T-helper 1 cell (primary cell): ENCODE data around the gene FLACC1.
"Not testable (repeated sequence)": the region's sequence is repeated elsewhere in the genome, so short reads cannot be mapped to it uniquely, and the experiment has no call there.

Experiments used
- DNase-seq, 5 donors: peaks; one replicate each; pipeline ENCODE4 v3.0.0-alpha.2; 2012 to 2020
- total RNA-seq, 4 donors: gene quantifications; one replicate each; lab custom pipeline; 2026; lab: John Stamatoyannopoulos, UW

FLACC1 gene
- 5.0 to 6.8 (median 6.1) reads per million in 4 donors for total RNA-seq

DNA sequence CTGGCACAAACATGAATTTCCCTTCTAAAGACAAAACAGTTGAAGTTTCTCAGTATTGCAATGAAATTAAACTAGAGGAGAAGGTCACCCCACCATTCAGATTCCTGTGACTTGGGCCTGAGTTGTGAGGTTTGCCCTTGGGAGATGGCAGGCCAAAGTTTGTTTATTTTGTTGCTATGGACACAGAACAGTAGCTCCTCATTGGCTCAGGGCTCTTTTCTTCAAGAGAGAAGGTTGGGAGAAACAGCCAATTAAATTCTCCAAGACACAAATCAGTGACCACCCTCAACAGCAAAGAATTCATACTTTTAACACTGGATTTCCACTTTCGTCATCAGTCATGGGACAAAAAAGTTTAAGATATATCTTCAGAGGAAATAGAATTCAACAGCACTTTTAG lies at the start of gene FLACC1:
TSS of gene FLACC1 (minus strand) at position 125 of the 400 bp plus-strand sequence. CDS start 5,941 bp downstream, outside the sequence.
- no peak for DNase-seq

GRCh38 chr2:201406077-201406662 lies 49.0 kb upstream of the FLACC1 start:
- DNase-seq, result peak in 1 of 5 donors; percentile 81

DNA sequence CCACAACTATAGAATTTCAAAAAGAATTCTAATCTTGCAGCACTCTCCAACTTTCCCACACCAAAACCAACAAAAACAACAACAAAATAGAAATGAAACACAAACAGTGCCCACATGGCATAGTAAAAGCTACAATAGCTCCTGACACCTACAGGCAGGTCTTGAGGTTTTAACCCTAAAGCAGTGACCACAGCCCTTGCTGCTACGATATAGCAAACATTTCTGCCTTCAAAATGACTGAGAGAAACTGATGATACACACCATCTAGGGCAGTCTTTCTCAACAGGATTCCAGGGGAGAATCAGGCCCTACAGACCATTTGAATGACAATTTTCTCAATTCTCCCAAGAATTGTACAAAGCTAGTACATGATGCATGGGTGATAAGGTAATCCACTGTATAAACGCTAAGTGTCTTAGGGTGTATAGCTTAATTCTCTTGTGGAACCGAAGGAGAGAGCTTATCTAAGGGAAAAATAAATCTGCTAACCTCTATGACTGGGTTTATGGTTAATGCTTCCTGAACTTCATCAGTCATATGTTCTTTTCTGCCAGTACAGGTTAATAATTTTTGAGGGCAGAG lies 47.6 kb upstream of the FLACC1 start:
- DNase-seq, result peak in 1 of 5 donors; percentile 48

DNA sequence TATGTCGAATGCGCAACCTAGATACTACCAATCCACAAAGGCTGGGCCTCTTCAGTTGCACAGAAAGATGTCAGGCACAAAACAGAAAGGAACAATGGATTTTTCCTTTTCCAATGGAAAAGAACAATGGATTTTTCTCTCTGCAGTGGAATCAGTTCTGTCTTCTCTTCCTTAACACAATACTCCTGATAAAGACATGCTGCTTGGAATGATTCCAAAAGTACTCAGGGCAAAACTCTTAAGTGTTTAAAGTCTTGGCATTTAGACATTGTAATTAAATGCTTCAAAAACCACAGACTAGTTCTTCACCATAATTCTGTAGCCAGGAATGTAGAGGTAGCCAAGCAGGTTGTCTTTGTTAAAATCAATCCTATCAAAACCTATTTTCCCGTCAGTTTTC lies 46.7 kb upstream of the FLACC1 start:
- no peak for DNase-seq

GRCh38 chr2:201402651-201403562 lies 45.8 kb upstream of the FLACC1 start:
- no peak for DNase-seq

DNA sequence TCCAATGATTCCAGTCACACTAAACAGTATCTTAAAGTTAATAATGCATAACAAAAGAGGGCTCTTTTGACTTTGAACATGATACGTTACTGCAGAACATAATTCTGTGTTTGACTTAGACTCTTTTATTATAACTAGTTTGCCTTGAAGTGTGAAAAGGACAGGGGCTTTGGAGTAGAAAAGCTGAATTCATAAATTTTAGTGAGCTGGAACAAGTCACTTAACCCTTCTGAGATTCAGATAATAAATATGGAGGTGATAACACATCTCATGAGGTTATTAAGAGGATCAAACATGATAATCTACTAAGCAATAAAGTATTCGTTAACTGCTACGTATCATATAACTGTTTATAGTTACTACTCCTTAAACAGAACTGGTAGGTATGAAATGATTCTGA lies 44.7 kb upstream of the FLACC1 start:
- DNase-seq, result no peak

GRCh38 chr2:201396595-201396994 lies 39.5 kb upstream of the FLACC1 start:
- no peak for DNase-seq

DNA sequence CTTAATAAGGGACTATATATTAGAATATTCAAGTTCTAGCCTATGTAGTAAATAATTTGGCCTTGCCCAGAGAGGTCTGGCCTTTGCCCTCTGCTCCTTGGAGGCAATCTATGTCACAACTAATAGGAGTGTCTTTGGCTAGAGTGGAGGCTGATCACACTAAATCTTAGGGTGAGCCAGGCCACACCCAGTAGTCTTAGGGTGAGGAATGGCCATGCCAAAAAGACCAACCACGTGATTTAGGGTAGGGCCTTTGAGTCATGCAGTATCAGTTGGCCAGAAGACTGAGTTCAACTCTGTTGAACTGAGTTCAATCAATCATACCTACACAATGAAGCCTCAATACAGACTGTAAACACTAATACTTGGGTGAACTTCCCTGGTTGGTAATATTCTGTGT lies 26.0 kb upstream of the FLACC1 start:
- no peak for DNase-seq

- DNase-seq, result no peak
These were observed 21.6 kb upstream of the FLACC1 start for GRCh38 chr2:201378496-201379397.

DNA sequence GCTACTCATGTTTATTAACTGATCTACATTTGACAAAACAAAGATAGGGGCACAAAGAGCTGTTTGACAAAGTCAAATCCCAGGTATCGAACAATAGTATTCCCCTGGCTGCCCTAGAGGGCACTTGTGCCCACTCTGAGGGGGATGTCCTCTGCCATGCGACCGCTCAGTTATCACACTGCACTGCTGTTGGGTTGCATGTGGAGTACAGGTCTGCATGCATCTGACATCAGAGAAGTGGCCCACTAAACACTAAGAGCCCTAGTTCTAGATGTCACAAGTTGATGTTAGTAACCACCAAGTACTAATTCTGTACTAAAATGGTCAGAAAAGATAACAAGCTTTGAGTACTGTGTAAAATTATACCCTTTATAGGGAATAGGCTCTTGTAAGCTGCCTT lies 20.1 kb upstream of the FLACC1 start:
- DNase-seq, result no peak

GRCh38 chr2:201369775-201370174 lies 12.6 kb upstream of the FLACC1 start:
- no peak for DNase-seq

GRCh38 chr2:201369318-201369717 lies 12.2 kb upstream of the FLACC1 start:
- DNase-seq, result not testable (repeated sequence)

- no peak for DNase-seq
These were observed 9.0 kb upstream of the FLACC1 start for GRCh38 chr2:201366146-201366545.

DNA sequence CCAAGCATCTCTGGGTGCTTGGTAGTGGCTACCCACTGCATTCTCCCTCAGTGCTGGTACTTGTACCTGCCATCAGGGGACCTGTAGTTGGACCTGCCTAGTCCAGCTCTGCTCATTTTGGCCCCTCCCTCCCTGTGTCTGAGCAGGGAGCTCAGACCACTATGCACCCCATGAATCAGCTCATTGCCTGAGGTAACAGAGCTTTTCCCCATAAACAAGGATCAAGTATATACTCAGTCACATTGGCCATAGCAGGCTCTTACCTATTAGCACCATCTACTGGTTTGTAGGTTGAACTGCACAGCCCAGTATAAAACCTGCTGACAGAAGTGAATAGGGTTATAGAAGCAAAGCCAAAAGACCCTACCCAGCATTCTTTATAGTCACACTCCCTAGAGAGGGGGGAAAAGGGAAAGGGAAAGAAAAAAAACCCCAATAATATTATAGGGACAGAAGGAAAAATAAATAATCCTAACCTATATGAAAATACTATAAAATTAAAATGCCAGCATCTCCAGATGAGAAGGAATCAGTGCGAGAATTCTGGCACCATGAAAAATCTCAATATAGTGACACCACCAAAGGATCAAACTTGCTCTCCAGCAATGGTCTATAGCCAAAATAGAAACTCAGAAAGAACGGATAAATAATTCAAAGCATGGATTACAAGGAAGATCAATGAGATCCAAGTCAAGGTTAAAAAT lies 6.9 kb upstream of the FLACC1 start:
- peak in 1 of 5 donors; percentile 66 for DNase-seq

DNA sequence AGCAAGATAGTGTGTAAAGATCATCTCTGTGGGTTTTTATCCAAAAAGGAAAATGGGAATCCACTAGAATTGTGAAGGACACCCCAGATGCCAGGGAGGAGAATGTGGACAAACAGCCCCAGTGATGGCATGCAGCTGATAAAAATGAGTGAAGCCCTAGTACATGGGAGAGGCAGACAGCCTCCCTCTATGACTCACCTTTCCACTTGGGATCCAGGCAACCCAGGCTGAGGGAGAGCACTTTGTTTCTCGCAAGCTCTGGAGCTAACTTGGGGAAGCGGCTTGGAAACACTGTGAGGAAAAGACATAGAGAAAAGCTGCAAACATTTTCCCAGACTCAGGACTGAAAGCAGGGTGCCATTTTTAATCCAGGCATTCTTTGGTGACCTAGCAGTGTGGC lies 5.3 kb upstream of the FLACC1 start:
- DNase-seq, result no peak

GRCh38 chr2:201361078-201361733 lies 4.1 kb upstream of the FLACC1 start:
- no peak for DNase-seq

GRCh38 chr2:201360256-201360655 lies 3.1 kb upstream of the FLACC1 start:
- DNase-seq, result no peak

DNA sequence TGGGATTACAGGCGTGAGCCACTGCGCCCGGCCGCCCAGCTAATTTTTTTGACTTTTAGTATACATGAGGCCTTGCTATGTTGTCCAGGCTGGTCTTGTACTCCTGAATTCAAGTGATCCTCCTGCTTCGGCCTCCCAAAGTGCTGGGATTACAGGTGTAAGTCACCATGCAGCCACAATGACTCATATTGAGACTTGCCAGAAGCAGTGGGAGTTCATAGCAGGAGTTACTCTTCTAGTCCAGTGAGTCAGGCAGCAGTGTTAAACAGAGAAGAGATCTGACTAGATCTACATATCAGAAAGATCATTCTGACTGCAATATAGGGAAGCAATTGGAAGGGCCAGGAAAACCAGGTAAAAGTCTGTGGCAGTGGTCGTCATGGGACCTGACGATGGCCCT lies 1.5 kb upstream of the FLACC1 start:
- peak in 1 of 5 donors; percentile 42 for DNase-seq

DNA sequence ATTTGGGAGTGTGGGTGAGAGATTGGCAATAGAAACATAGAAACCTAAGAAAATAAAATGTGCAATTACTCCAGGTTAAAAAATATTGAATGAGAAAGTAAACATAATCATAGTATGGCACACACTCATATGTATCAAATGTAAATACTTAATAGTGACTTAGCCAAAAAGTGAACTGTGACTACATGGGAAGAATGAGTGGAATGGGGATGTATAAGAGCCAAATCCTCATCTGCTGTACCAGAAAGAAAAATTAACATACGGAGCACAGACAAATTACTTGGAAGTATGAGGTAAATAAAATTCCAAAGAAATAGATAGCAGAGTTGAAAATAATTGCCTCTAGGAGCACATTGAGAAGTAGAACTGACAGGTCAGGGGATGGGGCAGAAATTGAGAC lies 4.0 kb downstream of the FLACC1 start:
- DNase-seq, result no peak

GRCh38 chr2:201350879-201351278 lies 6.3 kb downstream of the FLACC1 start:
- no peak for DNase-seq

DNA sequence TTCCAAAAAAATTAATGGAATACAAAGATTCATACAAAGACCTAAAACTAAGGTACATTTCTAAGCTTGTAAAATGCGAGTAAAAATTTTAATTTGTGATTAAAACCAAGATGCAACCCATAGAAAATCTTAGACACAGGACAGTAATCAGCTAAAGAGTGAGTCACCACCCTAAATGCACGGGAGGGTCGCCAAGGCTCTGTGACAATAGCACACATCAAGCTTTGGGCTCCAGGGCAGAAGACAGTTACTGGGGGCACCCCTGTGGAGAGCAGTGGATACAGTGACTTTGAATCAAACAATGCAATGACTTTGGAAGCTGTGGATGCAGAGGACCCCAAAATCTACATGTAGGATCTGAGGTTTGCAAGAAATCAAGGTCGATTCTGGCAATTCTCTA lies 7.5 kb downstream of the FLACC1 start:
- DNase-seq, result no peak
